Spleen (tissue), 11 donors: ENCODE measurements around the gene UBE2QL1. TPM values are rescaled to one million over a fixed set of nuclear protein-coding genes. Genes with fewer than 3 reads are reported as not detected.

Experiments used
- DNase-seq: peaks from one replicate; pipeline ENCODE4 v3.0.0-alpha.2; 2020
- H3K27ac ChIP-seq, 8 donors: fragments of 200-600 bp; sonication (generic) in 7 of 8; 1 replicate in 4 of 8; 2 replicates in 4 of 8; pipeline versions ENCODE4 v1.5.0 to v1.8.0; 2016 to 2021; ENCODE audit warnings: inconsistent platforms in 4 of 8, mild to moderate bottlenecking in 4 of 8, moderate library complexity in 1 of 8
- H3K27me3 ChIP-seq, 7 donors: fragments of 200-600 bp; sonication (generic) in 6 of 7; replicated peaks in 1 of 7; 1 replicate in 4 of 7; 2 replicates in 3 of 7; pipeline versions ENCODE4 v1.5.0 to v1.8.0; 2016 to 2021; ENCODE audit warnings: inconsistent platforms in 3 of 7, mild to moderate bottlenecking in 1 of 7
- H3K36me3 ChIP-seq, 6 donors: fragments of 200-600 bp; sonication (generic) in 5 of 6; 1 replicate in 4 of 6; 2 replicates in 2 of 6; pipeline versions ENCODE4 v1.5.0 to v1.8.0; 2016 to 2021; ENCODE audit warnings: inconsistent platforms in 2 of 6
- H3K4me1 ChIP-seq, 6 donors: fragments of 200-600 bp; sonication (generic) in 5 of 6; 1 replicate in 3 of 6; 2 replicates in 3 of 6; pipeline versions ENCODE4 v1.5.0 to v1.8.0; 2016 to 2021; ENCODE audit warnings: inconsistent platforms in 3 of 6
- H3K4me3 ChIP-seq, 8 donors: fragments of 200-600 bp; sonication (generic) in 7 of 8; 1 replicate in 4 of 8; 2 replicates in 4 of 8; pipeline versions ENCODE4 v1.5.0 to v1.8.0; 2016 to 2021; ENCODE audit warnings: inconsistent platforms in 4 of 8, mild to moderate bottlenecking in 4 of 8, moderate library complexity in 2 of 8
- H3K9me3 ChIP-seq, 8 donors: fragments of 200-600 bp; sonication (generic) in 7 of 8; 1 replicate in 4 of 8; 2 replicates in 4 of 8; pipeline versions ENCODE4 v1.5.0 to v1.8.0; 2016 to 2021; ENCODE audit warnings: inconsistent platforms in 4 of 8
- CTCF ChIP-seq, 11 experiments: fragments of 200-600 bp in 7 of 11; fragments of 450-650 bp in 4 of 11; sonication (generic) in 4 of 11; IDR thresholded peaks in 8 of 11; conservative IDR thresholded peaks in 3 of 11; 1 replicate in 7 of 11; 2 replicates in 4 of 11; pipeline versions ENCODE4 v1.4.0 to v1.8.0; 2016 to 2021; ENCODE audit warnings: antibody characterized with exemption in 11 of 11, inconsistent platforms in 4 of 11, mild to moderate bottlenecking in 1 of 11
- POLR2A ChIP-seq, 3 donors: fragments of 450-650 bp; IDR thresholded peaks; one replicate each; pipeline ENCODE4 v1.5.1; 2017; ENCODE audit warnings: antibody characterized with exemption in 3 of 3, mild to moderate bottlenecking in 1 of 3
- POLR2AphosphoS5 ChIP-seq, 3 donors: sonication (generic); formaldehyde crosslinking; IDR thresholded peaks; one replicate each; pipeline ENCODE4 v1.5.1; 2017; ENCODE audit warnings: antibody characterized with exemption in 3 of 3
- whole genome bisulfite sequencing, 5 donors: extraction: QIAGEN DNeasy Blood & Tissue Kit in 3 of 5; methylation state at CpG; one replicate each; pipeline versions ENCODE4 v1.1.5 to v1.1.7; 2013 to 2018; 5-methylcytosine and 5-hydroxymethylcytosine counted together
- intact Hi-C: fragments of 100-400 bp; cut with DNase I; formaldehyde crosslinking; loops from one replicate; pipeline ENCODE4 v1.15.0; 2023; ENCODE audit warnings: low total_unique reads
- polyA plus RNA-seq, 3 donors: library from polyadenylated mRNA; stranded (reverse); fragments of 200-250 nt; gene quantifications; one replicate each; pipeline ENCODE4 v1.2.1, GENCODE V29; 2013
- total RNA-seq, 7 donors: library from RNA; depleted of rRNA in 3 of 7; stranded (reverse); fragments of >200 nt in 3 of 7; fragmentation: NEBNext Ultra II Directional in 4 of 7; extraction: Animal tissue kit (Norgen Biotek cat#: 25700) in 4 of 7; gene quantifications; one replicate each; pipeline versions ENCODE4 v1.1.0 to v1.2.1, GENCODE V29; 2016 to 2021
- donor health status: healthy with polysubstance abuse.
- donor health status: DM: no; HTN: no; CAD: no; lungs with moderate emphysema.
- donor health status: DM: no; HTN: no; CAD: no.
- donor health status: Bipolar disorder and iron deficiency.
- donor health status: healthy.
- donor health status: DM: no; HTN: no; CAD: no.
- donor health status: DM: yes; HTN: yes; CAD: no.

Gene UBE2QL1
- total and polyA plus RNA-seq, 10 donors: 0.03 to 0.77 (median 0.20) TPM; not detected in 1

DNA sequence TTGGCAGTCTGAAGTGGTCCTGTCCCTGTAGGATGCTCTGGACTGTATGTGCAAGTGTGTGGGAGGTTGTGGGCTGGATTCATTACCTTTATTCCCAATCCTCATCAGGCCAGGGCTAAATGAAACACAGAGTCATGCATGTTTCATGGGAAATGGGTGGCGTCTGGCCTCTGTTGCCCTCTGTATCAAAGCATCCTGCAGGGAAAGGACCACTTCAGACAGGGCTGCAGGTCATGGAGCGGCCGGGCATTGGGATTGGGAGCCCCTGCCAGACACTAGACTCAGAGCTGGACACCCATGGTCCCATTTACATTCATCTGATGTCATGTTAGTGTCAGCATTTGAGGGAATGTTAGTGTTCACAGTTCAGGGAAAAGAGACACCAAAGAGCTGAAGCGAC is 53.8 kb downstream of the UBE2QL1 start:
- Histone ChIP-seq H3K27me3 (peaks cover 0 to 31% (median 0%) of the 10 kb centered on the region in 7 donors), H3K4me3 (no peak overlapping the region), H3K9me3 (peaks cover 0 to 10% (median 8%) of the 10 kb centered on the region in 8 donors), H3K27ac (no peak overlapping the region), H3K36me3 (no peaks in the 10 kb centered on the region), H3K4me1 (no peaks in the 10 kb centered on the region)
- WGBS, 5 donors: 61 to 98% (median 70%) methylated on average over 4 of the region's 4 CpGs
- intact Hi-C loops: no loop called here
- no peak for TF ChIP-seq CTCF (IDR thresholded peaks at IDR 0.05 in 8 of 11, conservative IDR thresholded peaks at IDR 0.05 in 3 of 11)
- no peak for TF ChIP-seq POLR2AphosphoS5 (IDR thresholded peaks at IDR 0.05)
- TF ChIP-seq POLR2A (IDR thresholded peaks at IDR 0.05): no peak
- no peak for DNase-seq

GRCh38 chr5:6503342-6503741 is 54.7 kb downstream of the UBE2QL1 start:
- 67 to 93% (median 79%) methylated on average over 4 of the region's 4 CpGs for WGBS, 5 donors
- Histone ChIP-seq H3K4me3 (no peak overlapping the region), H3K9me3 (peaks cover 0 to 10% (median 8%) of the 10 kb centered on the region in 8 donors), H3K27ac (no peak overlapping the region), H3K36me3 (no peaks in the 10 kb centered on the region), H3K27me3 (peaks cover 0 to 31% (median 0%) of the 10 kb centered on the region in 7 donors), H3K4me1 (no peaks in the 10 kb centered on the region)
- TF ChIP-seq POLR2A (IDR thresholded peaks at IDR 0.05) (no peak), CTCF (IDR thresholded peaks at IDR 0.05 in 8 of 11, conservative IDR thresholded peaks at IDR 0.05 in 3 of 11) (no peak), POLR2AphosphoS5 (IDR thresholded peaks at IDR 0.05) (no peak)
- intact Hi-C loops: no loop called here
- no peak for DNase-seq

DNA sequence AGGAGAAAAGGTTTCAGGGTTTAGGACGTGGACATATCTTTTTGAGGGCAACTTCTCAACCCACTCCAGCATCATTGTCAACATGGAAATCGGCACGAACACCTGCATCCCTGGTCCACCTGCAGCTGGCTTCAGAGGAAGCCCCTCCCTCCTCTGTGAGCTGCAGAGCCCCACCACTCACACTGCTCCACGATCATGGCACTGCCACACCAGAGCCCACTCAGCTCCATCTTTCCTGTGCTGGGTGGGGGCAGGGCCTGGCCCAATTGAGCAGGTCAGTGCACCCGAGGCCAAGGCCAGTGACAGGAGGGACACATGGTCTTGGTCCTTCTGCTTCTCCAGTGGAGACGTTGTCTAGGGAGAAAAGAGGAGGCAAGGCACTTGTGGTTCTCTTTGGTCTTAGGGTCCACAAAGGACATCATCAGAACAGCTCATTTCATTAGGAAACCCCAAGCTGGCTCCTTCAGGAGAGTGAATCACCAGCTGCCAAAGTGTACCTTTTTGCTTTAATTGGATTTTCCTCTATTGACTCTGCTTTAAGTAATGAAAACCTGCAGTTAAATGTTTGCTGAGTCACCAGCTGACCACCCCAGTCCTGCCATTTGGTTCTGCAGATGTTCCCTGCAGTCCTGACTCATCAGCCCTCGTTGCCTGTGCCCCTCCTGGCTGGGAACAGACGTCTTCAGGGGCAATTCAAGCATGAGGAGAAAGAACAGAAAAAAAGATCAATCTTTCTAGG is 56.2 kb downstream of the UBE2QL1 start:
- TF ChIP-seq POLR2A (IDR thresholded peaks at IDR 0.05): no peak
- no peak for TF ChIP-seq CTCF (IDR thresholded peaks at IDR 0.05 in 8 of 11, conservative IDR thresholded peaks at IDR 0.05 in 3 of 11)
- no peak for TF ChIP-seq POLR2AphosphoS5 (IDR thresholded peaks at IDR 0.05)
- Histone ChIP-seq H3K4me1 (no peaks in the 10 kb centered on the region), H3K4me3 (no peak overlapping the region), H3K27me3 (peaks cover 0 to 31% (median 0%) of the 10 kb centered on the region in 7 donors), H3K9me3 (peaks cover 0 to 10% (median 8%) of the 10 kb centered on the region in 8 donors), H3K36me3 (no peaks in the 10 kb centered on the region), H3K27ac (no peak overlapping the region)
- intact Hi-C loops: no loop called here
- WGBS, 5 donors: 57 to 68% (median 59%) methylated on average over 7 to 8 of the region's 8 CpGs
- DNase-seq: no peak

DNA sequence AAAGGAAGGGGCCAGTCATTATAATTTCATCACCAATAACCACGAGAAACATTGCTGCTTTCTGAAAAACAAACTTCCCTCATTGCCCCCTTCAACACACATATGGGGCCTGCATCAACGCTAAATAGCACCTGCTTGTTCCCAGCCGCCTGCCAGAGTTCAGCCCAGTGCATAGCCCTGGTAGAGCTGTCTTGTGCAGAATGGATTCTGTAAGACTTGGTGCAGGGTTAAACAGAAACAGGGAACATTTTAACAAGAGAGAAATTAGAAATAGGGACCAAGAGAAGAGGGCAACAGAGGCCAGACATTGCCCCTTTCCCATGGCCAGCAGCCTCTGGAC is 56.7 kb downstream of the UBE2QL1 start:
- no peaks in the 10 kb centered on the region for H3K4me1 ChIP-seq
- intact Hi-C loops: no loop called here
- no peaks in the 10 kb centered on the region for H3K36me3 ChIP-seq
- TF ChIP-seq POLR2AphosphoS5 (IDR thresholded peaks at IDR 0.05) (no peak), POLR2A (IDR thresholded peaks at IDR 0.05) (no peak), CTCF (IDR thresholded peaks at IDR 0.05 in 8 of 11, conservative IDR thresholded peaks at IDR 0.05 in 3 of 11) (no peak)
- DNase-seq: no peak
- 24 to 44% (median 33%) methylated on average over 3 of the region's 3 CpGs for WGBS, 5 donors
- no peak overlapping the region for H3K4me3 ChIP-seq
- H3K27me3 ChIP-seq: peaks cover 0 to 26% (median 0%) of the 10 kb centered on the region in 7 donors
- peaks cover 0 to 10% (median 8%) of the 10 kb centered on the region in 8 donors for H3K9me3 ChIP-seq
- H3K27ac ChIP-seq: no peak overlapping the region
